ENCODE results near the gene CEP95.

- TF ChIP-seq POLR2AphosphoS2 (IDR thresholded peaks at IDR 0.05; ENCODE audit: low read depth, low read length) (no peak), ELK1 (IDR thresholded peaks at IDR 0.05; ENCODE audit: low read depth, low read length) (no peak), CBFB (IDR thresholded peaks at IDR 0.05; ENCODE audit: low read depth) (no peak), NR2C2 (IDR thresholded peaks at IDR 0.05; ENCODE audit: borderline replicate concordance, control insufficient read depth, insufficient read length, low read depth) (no peak), MTA3 (IDR thresholded peaks at IDR 0.05; ENCODE audit: borderline replicate concordance, low read length) (no peak), CTCF (IDR thresholded peaks at IDR 0.05 in 2 of 3, conservative IDR thresholded peaks at IDR 0.05 in 1 of 3; ENCODE audit: control insufficient read depth in 2 of 3, extremely low read depth in 1 of 3, insufficient read depth in 1 of 3, low read depth in 3 of 3, low read length in 3 of 3) (no peak), PAX5 (IDR thresholded peaks at IDR 0.05; ENCODE audit: borderline replicate concordance, low read depth, low read length) (no peak), POLR2A (IDR thresholded peaks at IDR 0.05; ENCODE audit: low read depth, low read length) (no peak), MAX (IDR thresholded peaks at IDR 0.05; ENCODE audit: low read depth, low read length) (no peak), STAT1 (conservative IDR thresholded peaks at IDR 0.05) (no peak), CREB1 (IDR thresholded peaks at IDR 0.05; ENCODE audit: low read depth) (no peak), EP300 (IDR thresholded peaks at IDR 0.05; ENCODE audit: borderline replicate concordance in 1 of 2, control insufficient read depth in 1 of 2, low read depth in 2 of 2, low read length in 2 of 2) (no peak)
Observed at GRCh38 chr17:64466019-64466735, 40.6 kb upstream of the CEP95 start.

Data from GM12878 (cell line).